ENCODE results near the gene MTOR. TPM values are rescaled to one million over a fixed set of nuclear protein-coding genes. Genes with fewer than 3 reads are reported as not detected.

The MTOR gene
- total and polyA plus RNA-seq, 2 donors (not counting 3 experiments of a cell fraction or from before 2014, with no cell fraction given), result 33.5 to 50.4 TPM

GRCh38 chr1:11157394-11157793, 105.0 kb downstream of the MTOR start:
- H3K79me2 ChIP-seq (ENCODE audit: control insufficient read depth, insufficient read depth, low read length), result no peaks in the 10 kb centered on the region
- H3K27me3 ChIP-seq (ENCODE audit: control insufficient read depth in 2 of 2, insufficient read depth in 2 of 2, low read length in 2 of 2), result no peaks in the 10 kb centered on the region
- no peak overlapping the region for H3K27ac ChIP-seq (ENCODE audit: insufficient read depth, low read depth, low read length)
- H3K9me3 ChIP-seq (replicated peaks; ENCODE audit: control insufficient read depth, insufficient read depth, low read length), result no peaks in the 10 kb centered on the region
- ChIA-PET CTCF (interaction anchor here (1.1 kb wide), 1 partner anchor 10 kb away, joined by 3 read pairs; no protein-coding TSS in a partner anchor), POLR2A (no interaction called here)
- no peak overlapping the region for H2AFZ ChIP-seq (ENCODE audit: low read depth, low read length)
- H3K36me3 ChIP-seq (ENCODE audit: control insufficient read depth in 2 of 2, extremely low read depth in 1 of 2, insufficient read depth in 2 of 2, low read length in 2 of 2), result peaks cover 0 to 15% of the 10 kb centered on the region in 2 experiments
- no peak for TF ChIP-seq POLR2AphosphoS5 (IDR thresholded peaks at IDR 0.05; ENCODE audit: insufficient read depth, low read depth, low read length)
- TF ChIP-seq JUN (IDR thresholded peaks at IDR 0.05; ENCODE audit: borderline replicate concordance, insufficient read depth, insufficient read length, low read depth), result no peak
- TF ChIP-seq POLR2A (IDR thresholded peaks at IDR 0.05; ENCODE audit: low read depth, low read length), result no peak
- TF ChIP-seq CTCF (IDR thresholded peaks at IDR 0.05; ENCODE audit: extremely low read depth in 1 of 2, insufficient read depth in 1 of 2, low read depth in 1 of 2, low read length in 2 of 2), result no peak
- no peak for TF ChIP-seq MAX (IDR thresholded peaks at IDR 0.05; ENCODE audit: insufficient read depth, insufficient read length)
- TF ChIP-seq FOS (IDR thresholded peaks at IDR 0.05; ENCODE audit: borderline replicate concordance, insufficient read depth, low read length), result no peak
- TF ChIP-seq GATA2 (IDR thresholded peaks at IDR 0.05; ENCODE audit: insufficient read depth, insufficient read length, low read depth, low read length), result no peak
- no peak for TF ChIP-seq MYC (IDR thresholded peaks at IDR 0.05; ENCODE audit: low read depth, low read length)
- no peak for TF ChIP-seq EZH2 (IDR thresholded peaks at IDR 0.05; ENCODE audit: borderline replicate concordance, low read depth, low read length, severe bottlenecking)
- no peak overlapping the region for H3K4me2 ChIP-seq (ENCODE audit: insufficient read depth, low read length)
- H3K9ac ChIP-seq (replicated peaks; ENCODE audit: extremely low read depth, insufficient read depth, low read length), result no peak overlapping the region
- DNase-seq (ENCODE audit: low read depth, low spot score) (no peak), FAIRE-seq (no peak)
- H3K9me1 ChIP-seq (replicated peaks; ENCODE audit: control insufficient read depth, extremely low read depth, insufficient read depth, low read length), result no peaks in the 10 kb centered on the region
- BruUV-seq (replicated peaks), result no TSS peak
- H3K4me1 ChIP-seq (ENCODE audit: control insufficient read depth, extremely low read depth, insufficient read depth, low read length), result peaks cover 3% of the 10 kb centered on the region
- H3K4me3 ChIP-seq (replicated peaks in 1 of 3; ENCODE audit: insufficient read depth in 1 of 3, low read depth in 1 of 3, low read length in 3 of 3), result no peak overlapping the region
- dilution Hi-C loops (cut with MboI; ENCODE audit: extremely low pct_ligation_motif_present, low sequenced_read_pairs), result no loop called here
- H4K20me1 ChIP-seq (replicated peaks; ENCODE audit: control insufficient read depth, extremely low read depth, insufficient read depth, low read length), result no peaks in the 10 kb centered on the region
- intact Hi-C loops (cut with micrococcal nuclease), result no loop called here

Measured in endothelial cell of umbilical vein (primary cell).